ENCODE results near the gene ELN. TPM values are rescaled to one million over a fixed set of nuclear protein-coding genes. Genes with fewer than 3 reads are reported as not detected.
A peak's percentile ranks its signal among the peaks of the same experiment; 100 is the strongest.

Gene ELN
- total RNA-seq, 1 experiment from 2014 or later = 0.37 TPM

GRCh38 chr7:74038194-74038961 is 10.4 kb downstream of the ELN start:
- H3K27ac ChIP-seq (ENCODE audit: insufficient read length, low read depth, low read length) = no peak overlapping the region
- H3K4me3 Mint-ChIP-seq = no peak overlapping the region
- H4K8ac ChIP-seq (replicated peaks; ENCODE audit: insufficient read length, low read depth, low read length) = no peak overlapping the region
- no peaks in the 10 kb centered on the region for H3K36me3 Mint-ChIP-seq (ENCODE audit: insufficient read depth in 1 of 3, low read depth in 3 of 3)
- no peak overlapping the region for H2BK12ac ChIP-seq (ENCODE audit: insufficient read length, low read depth, low read length)
- peak overlapping the region in 2 of 3 experiments; percentile 4 to 64; a peak in 3 of 7 replicates for H3K27ac Mint-ChIP-seq
- no peak overlapping the region for H3K23ac ChIP-seq (ENCODE audit: insufficient read length, low read depth, low read length)
- no peak overlapping the region for H3T11ph ChIP-seq (ENCODE audit: low read length)
- H4K91ac ChIP-seq (ENCODE audit: insufficient read length, low read depth, low read length) = no peak overlapping the region
- H3K79me2 ChIP-seq (ENCODE audit: insufficient read depth, low read length) = no peaks in the 10 kb centered on the region
- no CpG with 5 or more reads among the region's 16 CpGs for WGBS (ENCODE audit: extremely low coverage, insufficient read length, low lambda C conversion rate)
- no peak overlapping the region for H3K4me2 ChIP-seq (ENCODE audit: insufficient read depth, insufficient read length, low read length)
- no peak overlapping the region for H2BK15ac ChIP-seq (ENCODE audit: low read depth, low read length)
- no peaks in the 10 kb centered on the region for H4K20me1 ChIP-seq (ENCODE audit: control insufficient read depth, insufficient read depth, insufficient read length)
- no peak overlapping the region; the same call in 1 of the 2 replicates for H3K14ac ChIP-seq (ENCODE audit: insufficient read depth, low read length)
- no peaks in the 10 kb centered on the region; the same call in 1 of the 2 replicates for H3K4me1 ChIP-seq (ENCODE audit: insufficient read depth, low read length)
- DNase-seq = no peak
- TF ChIP-seq CTCF (conservative IDR thresholded peaks at IDR 0.05) = no peak
- no peak overlapping the region for H2BK120ac ChIP-seq (ENCODE audit: low read depth, low read length, poor library complexity, severe bottlenecking)
- peaks cover 3% of the 10 kb centered on the region; the same call in 1 of the 2 replicates for H3K27me3 Mint-ChIP-seq (ENCODE audit: low read depth)
- peak overlapping the region; percentile 17 for H3K18ac ChIP-seq (ENCODE audit: insufficient read length, low read depth, low read length)
- H3K4ac ChIP-seq (ENCODE audit: low read depth, low read length) = no peak overlapping the region
- no peak overlapping the region for H4K5ac ChIP-seq (ENCODE audit: insufficient read length, low read depth, low read length)
- no peak overlapping the region for H2BK5ac ChIP-seq (ENCODE audit: insufficient read length, low read length)
- no peak overlapping the region for H3K9ac ChIP-seq (ENCODE audit: extremely low read depth, insufficient read length, low read length)
- no peaks in the 10 kb centered on the region for H3K9me3 ChIP-seq (ENCODE audit: control insufficient read depth, low read depth, low read length)
- H3K79me1 ChIP-seq (ENCODE audit: insufficient read depth, low read depth, low read length, poor library complexity, severe bottlenecking) = no peaks in the 10 kb centered on the region
- no peak overlapping the region for H3K56ac ChIP-seq (ENCODE audit: insufficient read length, low read depth, low read length)
- no peak overlapping the region for H2BK20ac ChIP-seq (ENCODE audit: low read depth, low read length, poor library complexity, severe bottlenecking)
- no peaks in the 10 kb centered on the region for H3K27me3 ChIP-seq (ENCODE audit: insufficient read depth, low read length)
- no peaks in the 10 kb centered on the region for H3K9me3 Mint-ChIP-seq
- H3K4me1 Mint-ChIP-seq = peaks cover 18 to 29% of the 10 kb centered on the region in 2 experiments
- no peak overlapping the region for H2AFZ ChIP-seq (ENCODE audit: low read length)
- H2AK5ac ChIP-seq (ENCODE audit: insufficient read length, low read length) = no peak overlapping the region
- H3K23me2 ChIP-seq (ENCODE audit: insufficient read length, low read depth, low read length, poor library complexity, severe bottlenecking) = no peaks in the 10 kb centered on the region
